GM19035 (cell line): ENCODE measurements around the gene L3HYPDH.
"Not testable (repeated sequence)": the region's sequence is repeated elsewhere in the genome, so short reads cannot be mapped to it uniquely, and the experiment has no call there.

Experiments
- ATAC-seq: cut with Tn5 transposase; IDR thresholded peaks from one replicate; pipeline ENCODE4 v1.9.1; 2021; ENCODE audit not compliant: unreplicated experiment

L3HYPDH gene

DNA sequence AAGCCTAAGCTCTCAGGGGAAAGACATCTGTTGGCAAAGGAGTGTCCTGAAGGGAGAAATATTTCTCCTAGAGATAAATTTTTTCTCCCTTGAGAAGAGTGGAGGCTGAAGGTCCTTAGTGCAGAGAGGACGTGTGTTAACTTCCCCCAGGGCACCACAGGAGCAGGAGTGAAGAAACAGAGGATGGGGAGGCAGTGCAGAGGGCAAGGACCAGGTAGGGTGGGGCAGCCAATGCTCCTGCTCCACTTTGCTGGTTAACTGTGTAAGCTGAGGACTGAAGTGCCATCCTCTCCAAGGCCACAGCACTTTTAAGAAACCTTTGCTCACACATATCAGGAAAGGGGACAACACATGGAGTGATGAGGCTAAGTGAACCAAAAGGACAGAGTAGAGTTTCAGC lies 4.0 kb downstream of the L3HYPDH start:
- no peak for ATAC-seq

DNA sequence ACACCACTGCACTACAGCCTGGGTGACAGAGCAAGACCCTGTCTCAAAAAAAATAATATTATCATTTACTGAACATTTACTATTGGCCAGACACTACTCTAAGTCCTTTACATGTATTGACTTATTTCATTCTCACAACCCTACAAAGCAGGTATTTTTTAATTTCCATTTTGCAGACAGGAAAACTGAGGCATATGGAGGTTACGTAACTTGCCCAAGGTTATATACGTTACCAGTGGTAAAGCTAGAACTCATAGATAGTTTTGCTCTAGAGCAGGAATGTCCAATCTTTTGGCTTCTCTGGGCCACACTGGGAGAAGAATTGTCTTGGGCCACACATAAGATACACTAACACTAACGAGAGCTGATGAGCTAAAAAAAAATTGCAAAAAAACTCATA lies 5.7 kb downstream of the L3HYPDH start:
- no peak for ATAC-seq

DNA sequence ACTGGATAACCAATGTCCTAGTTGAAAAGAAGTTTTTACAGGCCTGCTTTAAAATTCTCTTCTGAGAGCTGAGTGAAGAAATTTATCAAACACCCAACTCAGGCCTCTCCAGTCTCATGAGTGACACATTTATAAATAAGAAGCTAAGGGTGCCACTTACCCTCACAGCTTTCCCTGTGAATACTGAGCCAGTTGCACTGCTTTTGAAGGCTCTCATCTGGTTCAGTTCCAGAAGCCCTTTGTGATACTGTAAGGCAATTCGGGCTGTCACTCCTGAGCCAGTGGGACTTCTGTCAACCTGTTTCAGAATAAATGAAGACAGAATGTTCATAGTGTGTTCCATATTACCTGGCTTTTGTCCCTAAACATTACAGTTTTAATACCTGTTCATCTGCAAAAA lies 8.5 kb downstream of the L3HYPDH start:
- no peak for ATAC-seq

DNA sequence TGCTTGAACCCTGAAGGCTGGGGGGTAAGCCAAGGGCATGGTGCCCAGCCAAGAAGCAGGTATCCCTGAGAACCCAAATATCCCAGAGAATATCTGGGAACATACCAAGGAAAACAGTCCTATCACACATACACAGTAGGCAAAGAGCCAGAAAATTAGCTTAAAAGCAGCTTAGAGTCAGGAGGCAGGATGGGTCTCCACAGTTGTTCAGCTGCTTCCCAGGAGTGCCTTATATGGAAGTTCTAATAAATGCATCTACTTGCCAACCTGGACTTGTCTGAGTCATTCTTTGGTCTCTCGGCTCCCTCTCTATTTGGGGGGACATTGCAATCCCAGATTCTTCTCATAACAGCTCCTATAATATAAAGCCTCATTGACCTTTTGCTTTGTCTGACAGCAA lies 10.0 kb downstream of the L3HYPDH start:
- no peak for ATAC-seq

DNA sequence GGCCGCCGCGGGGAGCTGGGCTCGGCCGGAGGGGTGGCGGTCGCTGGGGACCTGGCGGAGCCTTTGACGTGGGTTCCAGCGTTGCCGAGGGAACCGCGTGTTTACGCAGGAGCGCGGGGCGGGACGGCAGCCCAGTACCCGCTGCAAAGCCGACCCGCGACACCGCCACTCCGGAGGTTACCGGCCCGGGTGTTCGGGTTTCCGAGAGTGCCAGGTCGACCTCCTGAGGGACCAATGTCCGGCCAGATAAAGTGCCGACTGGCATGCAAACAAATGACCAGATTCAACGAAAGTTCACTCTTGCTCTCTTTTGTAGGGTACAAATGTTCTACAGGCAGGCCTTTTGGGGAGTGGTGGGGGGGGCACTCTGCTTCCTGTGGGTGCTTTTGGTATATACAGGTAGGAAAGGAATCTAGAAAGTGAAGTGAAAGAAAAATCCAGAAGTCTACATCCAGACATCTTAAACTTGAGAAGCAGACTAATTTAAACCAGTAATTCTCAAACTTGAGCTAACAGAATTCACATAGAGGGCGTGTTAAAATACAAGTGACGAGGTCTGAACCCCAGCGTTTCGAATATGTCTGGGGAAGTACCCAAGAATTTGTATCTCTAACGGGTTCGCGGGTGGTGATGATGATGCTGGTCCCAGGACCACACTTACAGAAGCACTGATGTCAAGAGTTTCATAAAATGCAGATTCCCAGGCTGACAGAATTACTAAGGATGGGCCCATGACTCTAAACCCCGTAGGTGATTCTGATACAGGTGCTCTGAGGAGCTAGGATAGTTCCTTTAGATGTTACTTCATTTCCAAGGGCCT lies 18.7 kb downstream of the L3HYPDH start, which contains the start of gene GPR135:
Gene GPR135, minus strand, starts transcription at position 65 of the 820 bp plus-strand sequence. CDS start 154 bp downstream, outside the sequence.
- ATAC-seq, result peak; percentile 18

DNA sequence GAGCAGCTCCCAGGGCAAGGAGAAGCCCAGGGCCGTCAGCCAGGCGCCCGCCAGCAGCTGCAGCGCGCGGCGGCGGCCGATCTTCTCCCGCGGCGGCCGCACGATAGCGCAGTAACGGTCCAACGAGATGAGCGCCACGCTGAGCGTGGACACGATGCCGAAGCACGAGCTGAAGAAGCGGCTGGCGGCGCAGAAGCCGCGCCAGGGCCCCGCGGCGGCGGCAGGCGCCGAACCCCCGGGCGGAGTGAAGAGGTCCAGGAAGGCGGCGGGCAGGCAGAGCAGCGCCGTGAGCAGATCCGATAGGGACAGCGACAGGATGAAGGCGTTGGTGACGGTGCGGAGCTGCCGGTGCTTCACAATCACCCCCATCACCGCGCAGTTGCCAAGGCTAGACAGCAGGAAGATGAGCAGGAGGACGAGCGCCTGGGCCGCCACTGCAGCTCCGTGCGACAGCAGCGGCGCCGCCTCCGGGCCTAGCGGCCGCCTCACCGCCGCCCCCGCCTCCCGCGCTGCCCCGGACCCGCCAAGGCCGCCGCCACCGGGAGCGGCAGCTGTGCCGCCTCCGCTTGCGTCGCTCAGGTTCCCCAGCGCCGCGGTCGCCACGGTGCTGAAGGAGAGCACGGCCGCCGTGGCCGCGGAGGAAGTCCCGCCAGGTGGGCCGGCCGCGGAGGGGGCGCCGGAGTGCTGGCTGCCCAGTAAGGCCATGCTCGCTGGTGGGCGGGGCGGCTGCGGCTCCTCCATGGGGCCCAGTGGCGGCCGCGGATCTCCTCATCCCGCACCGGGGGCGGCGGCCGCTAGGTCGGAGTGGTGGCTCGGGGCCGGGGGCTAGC lies 19.5 kb downstream of the L3HYPDH start:
- ATAC-seq, result peak; percentile 66

DNA sequence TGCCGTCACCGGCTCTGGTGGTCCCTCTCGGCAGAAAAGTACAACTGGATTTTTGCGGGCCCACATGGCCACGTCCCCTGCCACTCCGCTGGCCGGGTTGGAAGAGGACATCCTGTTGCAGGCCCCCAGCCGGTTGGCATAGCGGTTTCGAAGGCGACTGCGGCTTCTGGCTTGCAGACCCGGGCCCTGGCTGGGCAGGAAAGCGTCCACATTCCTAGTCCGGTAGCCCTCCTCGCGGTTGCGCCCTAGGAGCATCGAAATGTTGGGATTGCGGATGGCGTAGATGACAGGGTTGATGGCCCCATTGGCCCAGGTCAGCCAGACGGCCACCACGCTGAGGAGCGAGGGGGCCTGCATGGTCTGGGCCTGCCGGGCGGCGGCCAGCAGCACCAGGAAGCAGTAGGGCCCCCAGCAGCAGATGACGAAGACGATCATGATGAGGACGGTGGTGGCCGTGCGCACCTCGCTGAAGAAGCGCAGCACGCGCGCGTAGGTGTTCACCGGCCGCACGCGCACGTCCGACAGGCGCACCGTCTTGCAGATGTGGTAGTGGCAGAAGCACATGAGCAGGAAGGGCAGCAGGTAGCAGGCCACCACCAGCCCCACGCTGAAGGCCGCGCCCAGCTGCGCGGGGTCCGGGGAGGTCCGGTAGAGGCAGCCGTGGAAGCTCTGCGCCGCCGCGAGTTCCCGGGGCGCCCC lies 20.3 kb downstream of the L3HYPDH start:
- ATAC-seq, result peak; percentile 28

DNA sequence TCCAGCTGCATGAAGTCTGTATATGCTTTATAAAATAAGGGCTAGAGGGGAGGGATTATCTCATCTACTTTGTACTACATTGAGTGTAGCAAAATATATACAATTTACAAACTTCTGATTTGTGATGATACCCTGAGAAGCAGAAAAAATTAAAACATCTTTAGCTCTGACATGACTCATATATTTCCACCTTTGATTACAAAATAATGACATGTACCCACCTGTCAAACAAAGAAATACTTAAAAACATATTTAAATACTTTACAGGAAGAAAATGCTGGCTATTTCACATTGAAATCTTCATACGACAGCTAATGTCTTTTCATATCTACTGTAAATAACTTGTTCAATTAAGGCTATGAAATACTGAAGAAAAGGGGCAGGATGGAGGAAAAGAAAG lies 22.3 kb downstream of the L3HYPDH start:
- no peak for ATAC-seq

DNA sequence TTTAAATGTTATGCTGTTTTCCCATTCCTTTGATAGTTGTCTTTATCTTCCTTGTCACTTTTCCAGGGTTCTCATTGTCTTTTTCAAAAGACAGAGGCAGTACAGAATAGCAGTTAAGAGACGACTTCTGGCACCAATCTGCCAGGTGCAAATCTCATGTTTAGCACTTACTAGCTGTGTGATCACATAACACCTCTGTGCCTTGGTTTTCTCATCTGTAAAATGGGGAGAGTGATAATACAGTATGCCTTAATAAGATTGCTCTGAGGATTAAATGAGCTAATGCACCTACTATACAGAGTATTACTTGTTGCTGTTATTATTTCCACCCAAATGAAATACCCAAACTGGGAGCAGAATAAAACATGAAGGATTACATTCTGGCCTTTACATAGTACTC lies 23.8 kb downstream of the L3HYPDH start:
- ATAC-seq, result no peak

DNA sequence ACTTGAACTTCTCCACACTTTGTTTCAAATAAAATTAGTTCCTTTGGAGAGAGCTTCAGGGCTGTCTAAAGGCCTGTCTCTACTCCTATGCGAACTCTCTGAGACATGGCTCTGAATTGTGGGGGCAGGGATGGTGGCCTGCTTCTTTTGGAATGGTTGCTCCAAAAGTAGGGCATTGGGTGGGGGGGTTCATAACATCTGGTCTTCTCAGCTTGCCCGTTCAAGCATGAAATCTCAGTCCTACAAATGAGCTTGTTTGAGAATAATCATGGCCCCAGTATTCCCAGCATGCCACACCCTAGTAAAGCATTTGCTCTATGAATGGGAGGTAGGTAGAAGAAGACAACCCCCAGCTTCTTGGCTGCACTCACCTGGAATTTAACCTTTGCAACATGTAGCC lies 25.7 kb downstream of the L3HYPDH start:
- ATAC-seq, result no peak

DNA sequence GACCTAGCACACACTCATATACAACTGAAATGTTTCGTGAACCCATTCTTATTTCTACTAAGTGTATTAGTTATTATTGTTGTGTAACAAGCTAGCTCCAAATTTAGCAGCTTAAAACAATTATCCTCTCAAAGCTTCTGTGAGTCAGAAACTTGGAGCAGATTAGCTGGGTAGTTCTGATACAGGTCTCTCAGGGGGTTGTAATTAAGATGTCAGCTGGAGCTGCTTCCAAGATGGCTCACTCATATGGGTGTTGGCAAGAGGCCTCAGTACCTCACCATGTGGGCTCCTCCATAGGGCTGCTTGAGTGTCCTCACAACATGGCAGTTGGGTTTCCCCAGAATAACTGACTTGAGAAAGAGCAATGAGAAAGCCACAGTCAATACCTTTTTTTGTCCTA lies 28.8 kb downstream of the L3HYPDH start:
- ATAC-seq, result no peak

DNA sequence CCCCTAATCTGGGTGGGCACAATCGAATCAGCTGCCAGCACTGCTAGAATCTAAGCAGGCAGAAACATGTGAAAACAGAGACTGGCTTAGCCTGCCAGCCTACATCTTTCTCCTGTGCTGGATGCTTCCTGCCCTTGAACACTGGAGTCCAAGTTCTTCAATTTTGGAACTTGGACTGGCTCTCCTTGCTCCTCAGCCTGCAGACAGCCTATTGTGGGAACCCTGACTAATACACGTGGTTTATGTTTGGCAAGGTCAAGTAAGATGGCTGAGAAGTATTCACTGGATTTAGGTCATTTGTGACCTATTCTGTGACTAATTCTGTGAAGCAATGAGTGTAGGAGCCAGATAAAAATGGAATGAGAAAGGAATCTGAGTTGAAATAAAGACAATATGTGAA lies 30.1 kb downstream of the L3HYPDH start:
- no peak for ATAC-seq

DNA sequence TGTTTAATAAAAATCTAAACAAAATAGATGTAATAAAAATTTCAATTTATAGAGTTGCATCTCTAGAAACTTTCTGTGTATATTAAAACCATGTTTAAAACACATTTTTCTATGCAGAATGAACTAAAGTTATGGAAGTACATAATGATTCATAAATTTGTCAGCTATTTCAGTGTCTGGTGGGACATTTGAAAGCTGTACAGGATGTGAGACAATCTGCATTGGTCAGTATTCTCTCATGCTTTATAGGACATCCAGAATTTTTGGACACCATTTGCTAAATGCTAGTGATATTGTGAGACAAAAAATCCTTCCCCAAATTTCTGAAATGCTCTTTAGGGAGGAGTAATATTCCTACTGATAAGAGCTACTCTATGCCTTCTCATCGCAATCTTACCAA lies 32.4 kb downstream of the L3HYPDH start:
- no peak for ATAC-seq

DNA sequence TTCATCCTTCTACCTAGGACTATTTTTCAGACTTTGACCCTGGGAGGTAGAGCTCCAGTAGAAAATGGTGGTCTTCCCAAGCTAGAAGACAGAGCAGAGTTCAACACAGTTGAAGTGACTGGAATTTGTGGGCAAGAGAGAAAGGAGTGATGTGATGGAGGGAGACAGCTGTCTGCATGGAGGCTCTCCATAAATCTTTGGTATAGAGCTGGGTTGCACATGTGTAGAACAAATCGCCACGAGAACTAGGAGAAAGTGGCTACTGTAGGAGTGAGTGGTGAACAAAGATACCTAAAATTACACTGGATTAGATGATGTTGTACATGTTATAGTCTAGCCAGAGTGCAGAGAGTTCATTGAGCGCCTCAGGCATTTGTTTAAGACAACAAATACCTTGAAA lies 33.5 kb downstream of the L3HYPDH start:
- no peak for ATAC-seq

DNA sequence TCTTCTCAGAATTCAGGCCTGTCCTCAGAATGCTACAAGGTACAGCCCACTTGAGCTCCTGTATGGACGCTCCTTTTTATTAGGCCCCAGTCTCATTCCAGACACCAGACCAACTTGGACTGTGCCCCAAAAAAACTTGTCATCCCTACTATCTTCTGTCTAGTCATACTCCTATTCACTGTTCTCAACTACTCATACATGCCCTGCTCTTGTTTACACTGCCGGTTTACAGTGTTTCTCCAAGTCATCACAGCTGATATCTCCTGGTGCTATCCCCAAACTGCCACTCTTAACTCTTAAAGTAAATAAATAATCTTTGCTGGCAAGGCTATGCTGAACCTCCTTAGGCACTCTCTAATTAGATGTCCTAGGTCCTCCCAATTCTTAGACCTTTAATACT lies 35.5 kb downstream of the L3HYPDH start:
- not testable (repeated sequence) for ATAC-seq

DNA sequence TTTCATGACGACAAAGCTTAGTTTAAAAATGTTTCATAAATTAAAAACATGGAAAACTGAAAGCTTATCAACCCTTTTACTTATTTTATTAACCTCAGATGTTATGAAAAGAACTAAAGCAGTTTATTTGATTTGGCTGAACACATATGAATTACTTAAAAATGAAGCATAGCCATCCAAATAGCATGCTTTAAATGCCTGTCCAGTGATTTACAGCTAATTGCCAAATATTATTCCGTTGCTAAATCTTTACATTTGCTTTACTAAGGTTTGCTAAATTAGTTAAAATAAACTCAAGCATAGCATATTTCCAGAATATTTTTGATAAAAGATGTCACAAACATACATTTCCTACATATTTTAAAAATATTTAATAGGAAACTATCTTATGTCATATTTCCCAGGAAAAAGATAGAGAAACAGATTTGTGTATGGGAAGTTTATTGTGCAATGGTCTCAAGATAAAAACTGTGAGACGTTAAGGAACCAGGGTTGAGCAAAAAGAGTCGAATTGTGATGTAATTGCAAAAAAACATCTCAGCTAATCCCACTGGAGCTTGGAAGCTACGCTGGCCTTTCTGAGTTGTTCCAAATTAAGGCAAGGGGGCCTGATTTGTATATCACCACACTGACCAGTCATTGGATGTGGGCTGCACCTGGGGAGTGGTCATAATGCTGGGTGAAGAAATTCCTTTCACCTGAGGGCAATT lies 44.8 kb downstream of the L3HYPDH start:
- no peak for ATAC-seq

DNA sequence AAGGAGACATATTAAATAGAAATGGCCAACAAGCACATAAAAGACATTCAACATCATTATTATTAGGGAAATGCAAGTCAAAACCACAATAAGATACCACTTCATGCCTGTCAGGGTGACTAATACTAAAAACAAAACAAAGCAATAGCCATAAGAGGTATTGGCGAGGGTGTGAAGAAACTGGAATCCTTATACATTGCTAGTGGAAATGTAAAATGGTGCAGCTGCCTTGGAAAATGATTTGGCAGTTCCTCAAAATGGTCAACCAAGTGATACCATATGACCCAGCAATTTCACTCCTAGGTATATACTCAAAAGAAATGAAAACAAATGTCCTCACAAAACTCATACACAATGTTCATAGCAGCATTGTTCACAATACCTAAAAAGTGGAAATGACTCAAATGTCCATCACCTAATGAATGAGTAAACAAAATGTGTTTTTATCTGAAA lies 46.0 kb downstream of the L3HYPDH start:
- ATAC-seq, result no peak

DNA sequence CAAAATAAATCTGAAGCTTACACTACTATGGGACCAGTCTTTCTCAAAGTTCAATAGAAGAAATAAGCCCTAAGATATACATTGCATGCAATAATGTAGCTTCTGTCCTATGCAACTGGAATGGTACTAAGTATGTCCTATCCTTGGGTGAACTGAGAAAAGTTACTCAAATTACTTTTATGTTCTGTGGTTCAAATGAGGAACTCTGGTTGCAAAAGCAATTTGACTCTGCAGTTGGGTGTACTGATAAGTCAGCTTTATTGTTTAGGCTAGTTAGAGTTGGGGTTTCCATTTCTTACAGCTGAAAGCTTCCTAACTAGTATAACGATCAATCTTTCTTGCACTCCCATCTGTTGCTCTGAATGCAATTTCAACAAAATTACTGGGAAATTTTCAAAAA lies 48.2 kb downstream of the L3HYPDH start:
- no peak for ATAC-seq

DNA sequence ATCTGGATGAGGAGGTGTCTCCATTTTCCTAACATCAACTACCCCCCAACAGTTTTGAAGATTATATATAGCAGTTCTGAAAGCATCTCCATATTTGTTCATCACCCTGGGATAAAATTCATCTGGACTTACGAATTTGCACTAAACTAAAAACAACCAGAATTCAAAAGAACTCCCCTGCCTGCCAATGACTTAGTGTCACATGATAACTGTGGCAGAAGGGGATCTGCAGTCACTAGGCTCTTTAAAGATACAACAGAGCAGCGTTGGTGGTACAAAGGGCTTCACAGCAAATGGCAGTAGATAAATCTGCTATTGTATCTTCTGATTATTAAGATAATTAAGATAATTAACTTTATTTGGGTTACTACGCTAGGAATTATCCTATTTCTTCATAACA lies 49.1 kb downstream of the L3HYPDH start:
- ATAC-seq, result no peak

DNA sequence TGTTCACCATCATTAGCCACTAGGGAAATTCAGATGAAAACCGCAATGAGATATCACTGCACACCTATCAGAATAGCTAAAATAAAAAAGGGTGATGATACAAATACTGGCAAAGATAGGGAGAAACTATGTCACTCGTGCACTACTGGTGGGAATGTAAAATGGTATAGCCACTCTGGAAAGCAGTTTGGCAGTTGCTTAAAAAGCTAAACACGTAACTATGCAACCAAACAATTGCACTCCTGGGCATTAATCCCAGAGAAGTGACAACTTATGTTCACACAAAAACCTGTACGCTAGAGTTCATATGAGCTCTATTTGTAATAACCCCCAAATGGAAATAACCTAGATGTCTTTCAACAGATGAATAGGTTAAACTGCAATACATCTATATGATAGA lies 54.4 kb downstream of the L3HYPDH start:
- ATAC-seq, result no peak

DNA sequence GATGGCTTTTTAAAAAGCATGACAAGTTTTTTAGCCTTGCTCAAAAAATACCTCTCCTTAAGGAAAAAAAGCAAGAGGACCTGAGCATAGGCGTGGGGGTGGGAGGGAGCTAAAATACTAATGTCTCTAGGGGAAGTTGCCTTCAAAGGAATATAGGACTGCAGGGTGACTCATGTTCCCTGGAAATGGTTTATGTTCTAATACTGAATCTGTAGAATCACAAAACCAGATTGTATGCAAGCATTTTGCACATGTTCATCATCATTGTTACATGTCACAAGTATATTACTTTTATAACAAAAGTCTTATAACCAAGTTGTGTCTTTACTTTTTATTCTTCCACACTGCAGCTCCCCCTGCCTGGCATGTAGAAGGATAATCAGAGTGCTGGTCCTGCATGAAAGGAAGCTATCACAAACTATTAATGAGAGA lies 55.6 kb downstream of the L3HYPDH start:
- ATAC-seq, result no peak
